ENCODE measurements around the gene JADE2.
A peak's percentile ranks its signal among the peaks of the same experiment; 100 is the strongest.

JADE2 gene

DNA sequence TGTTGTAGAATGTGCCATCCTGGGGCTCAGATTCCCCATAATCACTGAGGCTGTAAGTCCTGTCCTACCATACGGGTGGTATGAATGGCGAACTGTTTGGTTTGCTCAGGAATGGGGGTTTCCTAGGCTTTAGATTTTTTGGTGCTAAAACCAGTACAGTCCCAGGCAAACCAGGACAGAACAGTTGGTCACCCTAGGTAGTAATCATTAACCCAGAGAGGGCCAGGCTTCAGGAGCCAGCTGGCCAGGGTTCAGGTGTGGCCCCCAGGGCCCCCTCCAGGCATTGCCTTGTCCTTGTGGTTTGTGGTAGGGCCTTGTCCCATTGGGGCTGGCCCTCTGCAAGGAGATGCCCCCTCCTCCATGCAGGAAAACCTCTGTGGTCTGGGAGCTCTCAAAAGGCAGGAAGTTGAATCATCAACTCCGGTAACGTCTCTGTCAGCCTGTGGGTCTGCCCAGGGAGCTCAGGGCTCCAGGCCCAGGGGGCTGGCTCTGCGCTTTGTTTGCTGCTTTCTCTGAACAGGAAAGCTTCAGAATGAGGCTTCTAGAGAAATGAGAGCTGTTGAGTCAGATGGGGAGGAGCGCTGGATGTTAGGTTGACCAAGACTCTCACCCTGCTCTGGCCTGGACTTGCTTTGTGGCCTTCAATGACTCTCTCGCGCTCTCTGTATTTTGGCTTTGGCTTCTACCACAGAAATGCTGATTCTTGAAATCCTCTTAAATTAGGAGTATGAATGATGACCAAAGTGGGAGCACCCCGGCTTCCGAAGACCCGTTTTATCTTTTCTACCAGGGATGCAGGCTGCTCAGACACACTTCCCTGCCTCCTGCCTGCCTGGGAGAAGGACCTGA, 22.2 kb upstream of the JADE2 start:
- Histone ChIP-seq H3K4me1 (ENCODE audit: low read depth, poor library complexity, severe bottlenecking) (peaks cover 14% of the 10 kb centered on the region), H3K79me2 (ENCODE audit: insufficient read depth, low read depth) (no peaks in the 10 kb centered on the region), H3K4me3 (IDR thresholded peaks at IDR 0.05; ENCODE audit: insufficient read depth, low read depth, low read length) (no peak overlapping the region), H2AFZ (ENCODE audit: low read depth) (peak overlapping the region; percentile 27), H4K20me1 (ENCODE audit: insufficient read depth) (no peaks in the 10 kb centered on the region), H3K27me3 (ENCODE audit: insufficient read depth, low read depth) (no peaks in the 10 kb centered on the region), H3K9ac (no peak overlapping the region), H3K4me2 (peak overlapping the region; percentile 5; the same call in 1 of the 2 replicates), H3K27ac (peak overlapping the region; percentile 34; the same call in 1 of the 2 replicates), H3K36me3 (ENCODE audit: insufficient read depth) (no peaks in the 10 kb centered on the region)
- no peak for TF ChIP-seq CTCF (conservative IDR thresholded peaks at IDR 0.05; ENCODE audit: low read depth, low read length)

DNA sequence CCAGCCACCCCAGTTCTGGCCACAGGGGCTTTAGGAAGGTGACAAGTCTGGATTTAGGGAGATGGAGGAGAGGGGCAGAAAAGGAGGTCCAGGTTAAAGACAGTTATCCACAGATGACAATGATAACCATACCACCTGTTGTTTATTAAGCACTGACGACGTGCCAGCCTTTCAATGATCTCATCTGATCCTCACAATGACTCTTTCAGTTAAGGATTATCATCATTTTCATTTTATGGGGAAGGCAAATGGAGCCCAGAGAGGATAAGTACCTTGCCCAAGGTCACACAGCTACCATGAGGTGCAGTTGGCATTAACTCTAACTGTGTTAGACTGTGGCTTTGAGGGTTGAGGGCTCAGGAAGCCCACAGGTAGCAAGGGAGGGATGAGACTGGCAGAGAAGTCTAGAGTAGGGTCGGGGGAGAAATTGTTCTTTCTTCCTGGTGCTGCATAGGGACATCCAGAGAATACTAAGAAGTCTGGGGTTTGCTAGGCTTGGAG, 21.5 kb upstream of the JADE2 start:
- no peak for TF ChIP-seq CTCF (conservative IDR thresholded peaks at IDR 0.05; ENCODE audit: low read depth, low read length)
- H3K79me2 ChIP-seq (ENCODE audit: insufficient read depth, low read depth) = no peaks in the 10 kb centered on the region
- peaks cover 14% of the 10 kb centered on the region for H3K4me1 ChIP-seq (ENCODE audit: low read depth, poor library complexity, severe bottlenecking)

GRCh38 chr5:134504629-134505300, 20.7 kb upstream of the JADE2 start:
- Histone ChIP-seq H2AFZ (ENCODE audit: low read depth) (no peak overlapping the region), H4K20me1 (ENCODE audit: insufficient read depth) (no peaks in the 10 kb centered on the region), H3K4me2 (no peak overlapping the region), H3K36me3 (ENCODE audit: insufficient read depth) (no peaks in the 10 kb centered on the region), H3K4me3 (IDR thresholded peaks at IDR 0.05; ENCODE audit: insufficient read depth, low read depth, low read length) (no peak overlapping the region), H3K27ac (no peak overlapping the region), H3K79me2 (ENCODE audit: insufficient read depth, low read depth) (no peaks in the 10 kb centered on the region), H3K9ac (no peak overlapping the region), H3K27me3 (ENCODE audit: insufficient read depth, low read depth) (no peaks in the 10 kb centered on the region), H3K4me1 (ENCODE audit: low read depth, poor library complexity, severe bottlenecking) (peaks cover 14% of the 10 kb centered on the region)
- no peak for TF ChIP-seq CTCF (conservative IDR thresholded peaks at IDR 0.05; ENCODE audit: low read depth, low read length)

More for the DNA sequence above, 21.5 kb upstream of the JADE2 start:
- Histone ChIP-seq H3K4me2 (peak overlapping the region; percentile 5; the same call in 1 of the 2 replicates), H3K27ac (no peak overlapping the region), H3K36me3 (ENCODE audit: insufficient read depth) (no peaks in the 10 kb centered on the region), H3K27me3 (ENCODE audit: insufficient read depth, low read depth) (no peaks in the 10 kb centered on the region), H3K4me3 (IDR thresholded peaks at IDR 0.05; ENCODE audit: insufficient read depth, low read depth, low read length) (no peak overlapping the region), H2AFZ (ENCODE audit: low read depth) (peak overlapping the region; percentile 27; the same call in 1 of the 2 replicates), H3K9ac (no peak overlapping the region), H4K20me1 (ENCODE audit: insufficient read depth) (no peaks in the 10 kb centered on the region)

DNA sequence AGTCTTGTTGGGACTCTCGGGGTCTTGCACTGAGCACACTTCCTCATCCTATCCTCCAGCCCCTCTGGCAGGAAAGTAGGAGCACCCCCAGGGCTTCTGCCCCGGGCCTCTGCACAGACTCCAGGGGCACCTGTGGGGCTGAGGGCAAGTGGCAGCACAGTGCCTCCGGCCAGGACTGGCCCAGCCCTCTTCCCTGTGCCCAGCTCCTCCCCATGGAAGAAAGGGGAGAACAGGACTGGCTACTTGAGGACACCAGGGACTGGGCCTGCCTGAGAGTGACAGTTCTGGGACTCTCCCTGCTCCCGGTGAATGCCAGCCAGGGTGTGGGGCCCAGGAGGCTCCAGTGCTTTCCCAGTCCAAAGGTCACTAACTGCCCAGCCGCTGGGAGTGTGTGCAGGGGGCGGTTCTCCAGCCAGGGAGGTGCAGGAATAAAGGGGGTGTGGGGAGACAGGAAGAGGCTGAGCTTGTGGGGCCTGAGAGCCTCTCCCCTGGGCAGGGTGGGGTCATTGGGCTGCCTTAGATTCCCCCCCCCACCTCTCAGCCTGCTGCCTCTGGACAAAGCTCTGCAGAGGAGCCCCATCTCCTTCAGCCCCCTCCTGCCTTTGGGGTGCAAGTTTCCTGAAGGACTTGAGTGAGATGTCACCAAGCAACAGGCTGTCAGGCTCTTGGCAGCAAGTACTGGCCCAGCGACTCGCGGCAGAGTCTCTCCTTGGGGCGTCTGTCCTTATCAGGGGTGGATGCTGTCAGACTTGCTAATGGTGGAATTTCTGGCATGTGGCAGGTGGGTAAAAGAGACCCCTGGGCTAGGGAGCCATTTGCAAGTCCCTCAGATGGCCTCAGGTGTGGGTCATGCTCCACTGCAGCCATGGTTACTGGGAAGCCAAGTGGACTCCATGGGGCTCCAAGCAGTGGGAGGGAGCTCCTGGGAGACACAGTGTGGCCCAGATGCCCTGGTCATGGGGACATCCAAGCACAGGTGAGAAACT, 19.1 kb upstream of the JADE2 start:
- H3K27ac ChIP-seq = no peak overlapping the region
- H3K9ac ChIP-seq = no peak overlapping the region
- no peak for TF ChIP-seq CTCF (conservative IDR thresholded peaks at IDR 0.05; ENCODE audit: low read depth, low read length)
- H4K20me1 ChIP-seq (ENCODE audit: insufficient read depth) = no peaks in the 10 kb centered on the region
- H3K79me2 ChIP-seq (ENCODE audit: insufficient read depth, low read depth) = no peaks in the 10 kb centered on the region
- no peak overlapping the region for H3K4me2 ChIP-seq
- H3K36me3 ChIP-seq (ENCODE audit: insufficient read depth) = no peaks in the 10 kb centered on the region
- no peak overlapping the region for H2AFZ ChIP-seq (ENCODE audit: low read depth)
- no peak overlapping the region for H3K4me3 ChIP-seq (IDR thresholded peaks at IDR 0.05; ENCODE audit: insufficient read depth, low read depth, low read length)
- H3K4me1 ChIP-seq (ENCODE audit: low read depth, poor library complexity, severe bottlenecking) = peaks cover 14% of the 10 kb centered on the region
- no peaks in the 10 kb centered on the region for H3K27me3 ChIP-seq (ENCODE audit: insufficient read depth, low read depth)

Data from KMS-11 (cell line).